Mammary epithelial cell (primary cell): ENCODE results near the gene AMT.

Experiments used
- CTCF ChIP-seq, 2 donors: IDR thresholded peaks in 1 of 2; conservative IDR thresholded peaks in 1 of 2; 2 replicates each; pipeline ENCODE4 v1.5.1; 2011 to 2012; ENCODE audit warnings: inconsistent platforms in 2 of 2, low read length in 2 of 2, mild to moderate bottlenecking in 2 of 2, control low read depth in 1 of 2, low read depth in 1 of 2; ENCODE audit not compliant: insufficient read depth in 1 of 2; ENCODE audit errors: extremely low read depth in 1 of 2
- EZH2 ChIP-seq: IDR thresholded peaks from 2 replicates; pipeline ENCODE4 v1.6.1; 2012; ENCODE audit warnings: low read length, inconsistent platforms, borderline replicate concordance

- no peak for TF ChIP-seq CTCF (conservative IDR thresholded peaks at IDR 0.05 in 1 of 2, IDR thresholded peaks at IDR 0.05 in 1 of 2; ENCODE audit: extremely low read depth in 1 of 2, insufficient read depth in 1 of 2, low read depth in 1 of 2, low read length in 2 of 2)
- no peak for TF ChIP-seq EZH2
Observed at GRCh38 chr3:49427586-49427985, 5.3 kb upstream of the AMT start.
